Hepatocyte (in vitro differentiated cells): ENCODE data around the gene CSNK1D.

Source experiments
- CTCF ChIP-seq: fragments of 200-600 bp; sonication (generic); IDR thresholded peaks from 2 replicates; pipeline ENCODE4 v1.5.1; 2016; ENCODE audit warnings: antibody characterized with exemption, mild to moderate bottlenecking; ENCODE audit not compliant: poor library complexity
- EZH2 ChIP-seq: fragments of 200-600 bp; sonication (generic); IDR thresholded peaks from 2 replicates; pipeline ENCODE4 v1.6.1; 2016; ENCODE audit warnings: antibody characterized with exemption, mild to moderate bottlenecking, borderline replicate concordance
- EZH2phosphoT487 ChIP-seq: fragments of 200-600 bp; sonication (generic); IDR thresholded peaks from one replicate; pipeline ENCODE4 v1.6.1; 2018; ENCODE audit warnings: antibody characterized with exemption, mild to moderate bottlenecking, low read depth, moderate library complexity; ENCODE audit not compliant: unreplicated experiment, severe bottlenecking

- TF ChIP-seq CTCF (no peak), EZH2 (no peak), EZH2phosphoT487 (no peak)
Observed at GRCh38 chr17:82287013-82287867, 13.7 kb upstream of the CSNK1D start.
